Heart right ventricle (tissue), 16 donors: Measurements from ENCODE around the gene CAD. TPM values are rescaled to one million over a fixed set of nuclear protein-coding genes. Genes with fewer than 3 reads are reported as not detected.

ENCODE experiments used
- ATAC-seq, 8 donors: fragments of 200-7000 bp; cut with Tn5 transposase; one replicate each; pipeline ENCODE4 v1.9.1; 2020; ENCODE audit warnings: mild to moderate bottlenecking in 8 of 8, moderate library complexity in 8 of 8, moderate number of reproducible peaks in 1 of 8
- DNase-seq, 2 donors: peaks; one replicate each; pipeline ENCODE4 v3.0.0-alpha.2; 2020
- H3K27ac ChIP-seq, 10 donors: fragments of 200-600 bp; sonication (generic) in 2 of 10; one replicate each; pipeline versions ENCODE4 v1.5.0 to v1.8.0; 2020 to 2022; ENCODE audit warnings: mild to moderate bottlenecking in 3 of 10
- H3K27me3 ChIP-seq, 7 donors: fragments of 200-600 bp; one replicate each; pipeline ENCODE4 v1.8.0; 2021 to 2022; ENCODE audit warnings: mild to moderate bottlenecking in 2 of 7
- H3K36me3 ChIP-seq, 9 donors: fragments of 200-600 bp; sonication (generic) in 1 of 9; one replicate each; pipeline versions ENCODE4 v1.5.0 to v1.8.0; 2020 to 2022; ENCODE audit warnings: mild to moderate bottlenecking in 2 of 9
- H3K4me1 ChIP-seq, 9 donors: fragments of 200-600 bp; sonication (generic) in 1 of 9; one replicate each; pipeline versions ENCODE4 v1.5.0 to v1.8.0; 2020 to 2022; ENCODE audit warnings: mild to moderate bottlenecking in 4 of 9
- H3K4me3 ChIP-seq, 10 donors: fragments of 200-600 bp; sonication (generic) in 2 of 10; one replicate each; pipeline versions ENCODE4 v1.5.0 to v1.8.0; 2020 to 2022; ENCODE audit warnings: mild to moderate bottlenecking in 7 of 10, moderate library complexity in 2 of 10
- H3K9me3 ChIP-seq, 11 donors: fragments of 200-600 bp in 10 of 11; sonication (generic) in 2 of 11; one replicate each; pipeline versions ENCODE4 v1.5.0 to v1.8.0; 2013 to 2022; ENCODE audit warnings: mild to moderate bottlenecking in 2 of 11, control low read depth in 1 of 11, moderate library complexity in 1 of 11
- WGBS, 2 donors: extraction: QIAGEN DNeasy Blood & Tissue Kit; methylation state at CpG; one replicate each; pipeline ENCODE4 v1.1.7; 2013; ENCODE audit warnings: inconsistent platforms in 1 of 2; 5-methylcytosine and 5-hydroxymethylcytosine counted together
- intact Hi-C, 10 donors: fragments of 100-400 bp; cut with DNase I; formaldehyde crosslinking; loops; one replicate each; pipeline versions ENCODE4 v1.11.1 to v1.14.2; 2022
- polyA plus RNA-seq, 2 donors: library from polyadenylated mRNA; stranded (reverse); fragments of 200-250 nt; gene quantifications; one replicate each; pipeline ENCODE4 v1.2.3, GENCODE V29; 2013
- total RNA-seq, 10 donors: library from RNA; stranded (reverse); fragmentation: NEBNext Ultra II Directional in 3 of 10; extraction: Animal tissue kit (Norgen Biotek cat#: 25700) in 3 of 10; gene quantifications; one replicate each; pipeline versions ENCODE4 v1.2.1 to v1.2.4, GENCODE V29; 2021 to 2023
- TF ChIP-seq, protein P1 (sequence below), 9 donors: fragments of 200-600 bp; sonication (generic) in 2 of 9; IDR thresholded peaks; one replicate each; pipeline versions ENCODE4 v1.5.0 to v1.8.0; 2021 to 2022; ENCODE audit warnings: antibody characterized with exemption in 9 of 9, mild to moderate bottlenecking in 5 of 9, moderate library complexity in 1 of 9
- donor health status: Arrhythmogenic right ventricular cardiomyopathy.
- donor health status: ischemic (EF 13 %, LVEDD 7.1; RV severe dilation, severe dysfunction).
- donor health status: healthy with polysubstance abuse.
- donor health status: DM: no; HTN: yes; CAD: no.
- donor health status: DM: no; HTN: no; CAD: no.
- donor health status: ischemic (EF 25% LVEDD 6.9; RV normal size, moderate dysfunction).
- donor health status: ischemic (EF 25% LVEDD 5.7; RV mildly dilated, moderate dysfunction).
- donor health status: healthy.
- donor health status: DM: yes; HTN: yes; CAD: no.
- donor health status: Ischemic cardiomyopathy.
- donor health status: ischemic (EF 35%, LVEDD 5.7; RV mildly dilated, moderate dysfunction).
- donor health status: nonischemic (EF 11% LVEDD 7.7; RV severe dilation, severe dysfunction).
- donor health status: DM: yes; HTN: yes; CAD: no.
- donor health status: PGD.
- donor health status: ischemic (EF 29% LVEDD 5.4; RV normal size, mild dysfunction).
- donor health status: nonischemic (EF 23%, LVEDD 6.1; RV moderate dilation, normal function).

Gene CAD
- total and polyA plus RNA-seq, 12 donors: 6.1 to 10.6 (median 7.6) TPM

DNA sequence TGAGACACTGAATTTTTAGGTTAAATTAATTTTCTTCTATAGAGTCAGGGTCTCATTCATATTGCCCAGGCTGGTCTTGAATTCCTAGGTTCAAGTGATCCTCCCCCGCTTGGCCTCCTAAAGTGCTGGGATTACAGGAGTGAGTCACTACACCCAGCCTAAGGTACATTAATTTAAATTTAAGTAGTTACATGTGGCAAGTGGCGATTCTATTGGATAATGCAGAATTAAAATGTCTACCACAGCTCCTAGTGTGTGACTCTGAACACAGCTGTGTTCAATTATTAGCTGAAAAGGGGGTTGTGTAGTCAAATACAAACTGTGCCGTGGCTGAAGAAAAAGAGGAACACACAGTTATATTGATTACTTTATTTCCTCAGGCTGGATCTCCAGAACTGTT is 2.2 kb upstream of the CAD start:
- H3K27ac ChIP-seq: no peak overlapping the region
- H3K9me3 ChIP-seq: no peaks in the 10 kb centered on the region
- WGBS, 2 donors: 95 to 96% methylated on average over 3 of the region's 3 CpGs
- DNase-seq (no peak), ATAC-seq (no peak)
- no peaks in the 10 kb centered on the region for H3K27me3 ChIP-seq
- H3K4me1 ChIP-seq: peaks cover 7 to 38% (median 34%) of the 10 kb centered on the region in 9 donors
- intact Hi-C loops: loop anchor here in 3 of 10 donors (5.0 to 10.0 kb wide), 3 partner anchors 140 to 150 kb away; partner anchors contain the start of gene GTF3C2 (in 2 of the 3)
- H3K36me3 ChIP-seq: peaks cover 0 to 50% (median 8%) of the 10 kb centered on the region in 9 donors
- TF ChIP-seq, protein P1, sequence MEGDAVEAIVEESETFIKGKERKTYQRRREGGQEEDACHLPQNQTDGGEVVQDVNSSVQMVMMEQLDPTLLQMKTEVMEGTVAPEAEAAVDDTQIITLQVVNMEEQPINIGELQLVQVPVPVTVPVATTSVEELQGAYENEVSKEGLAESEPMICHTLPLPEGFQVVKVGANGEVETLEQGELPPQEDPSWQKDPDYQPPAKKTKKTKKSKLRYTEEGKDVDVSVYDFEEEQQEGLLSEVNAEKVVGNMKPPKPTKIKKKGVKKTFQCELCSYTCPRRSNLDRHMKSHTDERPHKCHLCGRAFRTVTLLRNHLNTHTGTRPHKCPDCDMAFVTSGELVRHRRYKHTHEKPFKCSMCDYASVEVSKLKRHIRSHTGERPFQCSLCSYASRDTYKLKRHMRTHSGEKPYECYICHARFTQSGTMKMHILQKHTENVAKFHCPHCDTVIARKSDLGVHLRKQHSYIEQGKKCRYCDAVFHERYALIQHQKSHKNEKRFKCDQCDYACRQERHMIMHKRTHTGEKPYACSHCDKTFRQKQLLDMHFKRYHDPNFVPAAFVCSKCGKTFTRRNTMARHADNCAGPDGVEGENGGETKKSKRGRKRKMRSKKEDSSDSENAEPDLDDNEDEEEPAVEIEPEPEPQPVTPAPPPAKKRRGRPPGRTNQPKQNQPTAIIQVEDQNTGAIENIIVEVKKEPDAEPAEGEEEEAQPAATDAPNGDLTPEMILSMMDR (IDR thresholded peaks at IDR 0.05): no peak
- no peak overlapping the region for H3K4me3 ChIP-seq

DNA sequence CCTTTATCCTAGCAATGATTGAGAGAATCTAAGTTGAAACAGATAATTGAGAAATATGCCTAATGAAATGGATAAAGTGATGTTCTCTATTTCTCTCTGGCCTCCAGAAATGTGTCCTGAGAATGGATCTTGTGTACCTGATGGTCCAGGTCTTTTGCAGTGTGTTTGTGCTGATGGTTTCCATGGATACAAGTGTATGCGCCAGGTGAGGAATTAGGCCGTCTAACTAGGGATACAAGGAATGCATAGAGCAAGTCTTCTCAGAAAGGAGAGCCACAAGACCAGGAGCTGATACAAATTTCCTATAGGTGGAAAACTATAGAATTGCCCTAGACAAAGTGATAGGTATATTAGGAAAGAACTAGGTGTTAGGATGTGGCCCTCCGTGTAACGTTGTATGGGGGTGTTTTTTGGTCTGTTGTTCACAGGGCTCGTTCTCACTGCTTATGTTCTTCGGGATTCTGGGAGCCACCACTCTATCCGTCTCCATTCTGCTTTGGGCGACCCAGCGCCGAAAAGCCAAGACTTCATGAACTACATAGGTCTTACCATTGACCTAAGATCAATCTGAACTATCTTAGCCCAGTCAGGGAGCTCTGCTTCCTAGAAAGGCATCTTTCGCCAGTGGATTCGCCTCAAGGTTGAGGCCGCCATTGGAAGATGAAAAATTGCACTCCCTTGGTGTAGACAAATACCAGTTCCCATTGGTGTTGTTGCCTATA is 592 bp upstream of the CAD start:
- H3K9me3 ChIP-seq: no peaks in the 10 kb centered on the region
- intact Hi-C loops: loop anchor here in 2 of 10 donors (10.0 kb wide), 2 partner anchors 138 to 148 kb away; partner anchors contain the start of gene GTF3C2 (in 1 of the 2)
- peak overlapping the region; percentile 50 to 78 (median 64) for H3K4me3 ChIP-seq
- no peak for DNase-seq
- peak overlapping the region in 6 of 10 donors; percentile 61 to 83 (median 70) for H3K27ac ChIP-seq
- peaks cover 0 to 65% (median 15%) of the 10 kb centered on the region in 9 donors for H3K36me3 ChIP-seq
- ATAC-seq: no peak
- peaks cover 4 to 31% (median 26%) of the 10 kb centered on the region in 9 donors for H3K4me1 ChIP-seq
- WGBS, 2 donors: 88 to 89% methylated on average over 13 of the region's 13 CpGs
- H3K27me3 ChIP-seq: no peaks in the 10 kb centered on the region
- TF ChIP-seq, protein P1 (IDR thresholded peaks at IDR 0.05): no peak

DNA sequence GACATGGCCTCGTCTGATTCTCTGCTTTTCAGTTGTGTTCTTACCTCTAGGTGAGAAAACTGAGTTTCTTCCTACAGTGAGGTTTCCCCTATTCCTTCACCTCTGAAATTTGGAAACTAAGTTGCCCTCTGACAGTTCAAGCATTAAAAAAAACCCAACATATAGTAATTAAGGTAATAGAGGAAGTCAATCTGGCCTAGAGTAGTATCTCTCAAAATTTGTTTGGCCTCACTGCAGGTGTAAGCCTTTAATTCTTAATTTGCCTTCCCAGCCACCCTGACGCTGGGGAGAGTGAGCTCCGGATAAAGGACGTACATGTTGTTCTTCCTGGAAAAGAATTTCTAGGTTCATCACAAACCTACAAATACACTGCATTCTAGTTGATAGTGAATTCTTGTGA is 1.4 kb downstream of the CAD start:
- no peaks in the 10 kb centered on the region for H3K9me3 ChIP-seq
- ATAC-seq (no peak), DNase-seq (no peak)
- no peaks in the 10 kb centered on the region for H3K27me3 ChIP-seq
- WGBS, 2 donors: 89 to 97% methylated on average over 4 of the region's 4 CpGs
- H3K4me1 ChIP-seq: peaks cover 0 to 22% (median 16%) of the 10 kb centered on the region in 9 donors
- H3K4me3 ChIP-seq: no peak overlapping the region
- H3K27ac ChIP-seq: no peak overlapping the region
- TF ChIP-seq, protein P1 (IDR thresholded peaks at IDR 0.05): no peak
- peaks cover 0 to 82% (median 27%) of the 10 kb centered on the region in 9 donors for H3K36me3 ChIP-seq
- intact Hi-C loops: loop anchor here in 2 of 10 donors (10.0 kb wide), 2 partner anchors 136 to 146 kb away; partner anchors contain the start of gene GTF3C2 (in 1 of the 2)

DNA sequence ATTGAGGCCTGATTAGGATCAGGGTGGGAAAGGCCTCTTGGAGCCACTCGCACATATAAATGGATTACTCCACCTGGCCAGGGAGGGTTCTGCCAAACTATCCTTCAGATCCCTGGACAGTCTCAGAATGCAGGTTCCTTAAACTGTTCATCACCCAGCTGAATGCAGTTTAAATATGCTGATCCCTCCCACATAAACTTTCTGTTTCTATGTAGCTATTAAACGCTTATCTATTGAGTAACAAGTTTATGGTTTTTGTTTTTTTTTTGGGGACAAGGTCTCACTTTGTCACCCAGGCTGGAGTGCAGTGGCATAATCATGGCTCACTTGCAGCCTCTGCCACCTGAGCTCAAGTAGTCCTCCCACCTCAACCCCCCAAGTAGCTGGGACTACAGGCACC is 1.9 kb downstream of the CAD start:
- DNase-seq (no peak), ATAC-seq (no peak)
- WGBS, 2 donors: 88 to 90% methylated on average over 2 of the region's 2 CpGs
- Histone ChIP-seq H3K4me3 (no peak overlapping the region), H3K36me3 (peaks cover 0 to 82% (median 32%) of the 10 kb centered on the region in 9 donors), H3K27ac (no peak overlapping the region), H3K4me1 (peaks cover 0 to 19% (median 15%) of the 10 kb centered on the region in 9 donors), H3K27me3 (no peaks in the 10 kb centered on the region), H3K9me3 (no peaks in the 10 kb centered on the region)
- TF ChIP-seq, protein P1 (IDR thresholded peaks at IDR 0.05): no peak
- intact Hi-C loops: loop anchor here in 2 of 10 donors (10.0 kb wide), 2 partner anchors 136 to 146 kb away; partner anchors contain the start of gene GTF3C2 (in 1 of the 2)
